Measurements from ENCODE around the gene SLC6A19.

Gene SLC6A19

GRCh38 chr5:1213508-1214162 is 12.2 kb downstream of the SLC6A19 start:
- DNase-seq = no peak
- intact Hi-C loops (cut with DNase I) = no loop called here

GRCh38 chr5:1214163-1214935 is 13.0 kb downstream of the SLC6A19 start:
- peak in 1 of 42 donors; percentile 1 for DNase-seq
- intact Hi-C loops (cut with DNase I) = no loop called here

GRCh38 chr5:1214936-1215220 is 13.5 kb downstream of the SLC6A19 start:
- intact Hi-C loops (cut with DNase I) = no loop called here

GRCh38 chr5:1215320-1216096 is 14.1 kb downstream of the SLC6A19 start:
- DNase-seq = no peak
- intact Hi-C loops (cut with DNase I) = no loop called here

More at GRCh38 chr5:1214936-1215220, 13.5 kb downstream of the SLC6A19 start:
- no peak for DNase-seq

- DNase-seq = no peak
- intact Hi-C loops (cut with DNase I) = no loop called here
These were observed 15.0 kb downstream of the SLC6A19 start for GRCh38 chr5:1216211-1216917.

- intact Hi-C loops (cut with DNase I) = no loop called here
- no peak for DNase-seq
These were observed 15.5 kb downstream of the SLC6A19 start for GRCh38 chr5:1216918-1217295.

GRCh38 chr5:1217596-1218206 is 16.3 kb downstream of the SLC6A19 start:
- intact Hi-C loops (cut with DNase I) = no loop called here
- peak in 7 of 42 donors; percentile 6 to 39 (median 20) for DNase-seq

- DNase-seq = no peak
- intact Hi-C loops (cut with DNase I) = no loop called here
These were observed 17.1 kb downstream of the SLC6A19 start for GRCh38 chr5:1218351-1219080.

- intact Hi-C loops (cut with DNase I) = no loop called here
These were observed 17.8 kb downstream of the SLC6A19 start for GRCh38 chr5:1219098-1219767.

GRCh38 chr5:1219768-1220100 is 18.3 kb downstream of the SLC6A19 start:
- intact Hi-C loops (cut with DNase I) = no loop called here
- DNase-seq = no peak

More at GRCh38 chr5:1219098-1219767, 17.8 kb downstream of the SLC6A19 start:
- no peak for DNase-seq

- intact Hi-C loops (cut with DNase I) = no loop called here
- DNase-seq = no peak
These were observed 19.0 kb downstream of the SLC6A19 start for GRCh38 chr5:1220351-1220750.

- DNase-seq = no peak
- intact Hi-C loops (cut with DNase I) = no loop called here
These were observed 19.4 kb downstream of the SLC6A19 start for GRCh38 chr5:1220831-1221230.

GRCh38 chr5:1221721-1222120 is 20.3 kb downstream of the SLC6A19 start:
- no peak for DNase-seq
- intact Hi-C loops (cut with DNase I) = no loop called here

GRCh38 chr5:1222147-1222546 is 20.8 kb downstream of the SLC6A19 start:
- intact Hi-C loops (cut with DNase I) = no loop called here
- DNase-seq = no peak

GRCh38 chr5:1222621-1223277 is 21.4 kb downstream of the SLC6A19 start:
- no peak for DNase-seq
- intact Hi-C loops (cut with DNase I) = no loop called here

- intact Hi-C loops (cut with DNase I) = no loop called here
- no peak for DNase-seq
These were observed 21.9 kb downstream of the SLC6A19 start for GRCh38 chr5:1223278-1223670.

- intact Hi-C loops (cut with DNase I) = no loop called here
- no peak for DNase-seq
These were observed 23.2 kb downstream of the SLC6A19 start for GRCh38 chr5:1224631-1225030.

GRCh38 chr5:1225081-1225480 is 23.7 kb downstream of the SLC6A19 start, which contains the start of gene SLC6A18:
Gene SLC6A18, plus strand, starts transcription at chr5:1225381. Its CDS starts 97 bp downstream, at chr5:1225478.
- intact Hi-C loops (cut with DNase I) = no loop called here
- no peak for DNase-seq

Measured in head of caudate nucleus (tissue), 42 donors.